G401.6 (cell line): ENCODE measurements around the gene C4orf50.

ENCODE experiments used
- FAIRE-seq: peaks from 2 replicates; lab custom pipeline; 2012; peaks lifted over from hg19 to GRCh38; lab: Jason Lieb, UNC

C4orf50 gene

GRCh38 chr4:5852523-5853202 lies 165.6 kb downstream of the C4orf50 start:
- no peak for FAIRE-seq

DNA sequence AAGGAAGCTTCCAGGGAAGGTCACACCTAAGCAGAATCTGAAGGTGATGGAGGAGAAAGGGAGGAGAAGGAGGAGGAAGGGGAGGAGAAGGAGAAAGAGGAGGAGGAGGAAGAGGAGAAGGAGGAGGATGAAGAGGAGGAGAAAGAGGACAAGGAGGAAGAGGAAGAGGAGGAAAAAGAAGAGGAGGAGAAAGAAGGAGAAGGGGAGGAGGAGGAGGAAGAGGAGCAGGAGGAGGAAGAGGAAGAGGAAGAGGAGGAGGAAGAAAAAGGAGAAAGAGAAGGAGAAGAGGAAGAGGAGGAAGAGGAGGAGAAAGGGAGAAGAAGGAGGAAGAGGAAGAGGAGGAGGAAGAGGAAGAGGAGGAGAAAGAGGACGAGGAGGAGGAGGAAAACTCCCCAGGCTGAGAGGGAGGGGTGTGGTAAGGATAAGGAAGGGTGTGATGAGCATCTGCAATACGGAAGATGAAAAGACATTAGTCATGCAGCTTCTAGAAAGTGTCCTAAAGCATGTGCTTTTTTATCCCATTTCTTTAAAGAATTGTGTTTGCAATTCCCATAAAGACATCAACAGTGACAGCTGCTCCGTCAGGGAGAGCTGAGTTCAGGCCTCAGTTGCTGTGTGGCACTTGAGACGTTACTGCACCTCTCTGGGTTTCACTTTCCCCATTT lies 166.5 kb downstream of the C4orf50 start:
- no peak for FAIRE-seq
